WERI-Rb-1 (cell line): ENCODE measurements around the gene SERPINB3.

Source experiments
- DNase-seq: peaks from one replicate; pipeline ENCODE4 v3.0.0-alpha.2; 2020
- H3K27ac ChIP-seq: fragments of 250-450 bp; sonication (Bioruptor Pico); 2 replicates; pipeline ENCODE4 v1.5.1; 2020; ENCODE audit warnings: mild to moderate bottlenecking, moderate library complexity
- H3K27me3 ChIP-seq: fragments of 250-450 bp; sonication (Bioruptor Pico); 2 replicates; pipeline ENCODE4 v1.5.1; 2021; ENCODE audit warnings: mild to moderate bottlenecking, low read depth, moderate library complexity; ENCODE audit not compliant: insufficient read depth, severe bottlenecking
- H3K36me3 ChIP-seq: fragments of 250-450 bp; sonication (Bioruptor Pico); 2 replicates; pipeline ENCODE4 v1.5.1; 2020; ENCODE audit warnings: mild to moderate bottlenecking, moderate library complexity
- H3K4me3 ChIP-seq: 2 replicates; pipeline ENCODE4 v1.5.1; 2011; ENCODE audit warnings: low read depth, mild to moderate bottlenecking, control low read depth, low read length
- H3K9me3 ChIP-seq: fragments of 250-450 bp; sonication (Bioruptor Pico); 2 replicates; pipeline ENCODE4 v1.5.1; 2021; ENCODE audit warnings: mild to moderate bottlenecking, moderate library complexity; ENCODE audit not compliant: severe bottlenecking
- CTCF ChIP-seq: IDR thresholded peaks from 2 replicates; pipeline ENCODE4 v1.5.1; 2011; ENCODE audit warnings: low read depth, mild to moderate bottlenecking, control low read depth, inconsistent platforms, low read length

The SERPINB3 gene

GRCh38 chr18:63700501-63700900 is 38.8 kb upstream of the SERPINB3 start:
- no peaks in the 10 kb centered on the region for H3K36me3 ChIP-seq
- no peaks in the 10 kb centered on the region for H3K27me3 ChIP-seq
- H3K4me3 ChIP-seq = no peak overlapping the region
- no peaks in the 10 kb centered on the region for H3K9me3 ChIP-seq
- TF ChIP-seq CTCF = no peak
- H3K27ac ChIP-seq = no peak overlapping the region
- no peak for DNase-seq

GRCh38 chr18:63697097-63697660 is 35.5 kb upstream of the SERPINB3 start:
- H3K9me3 ChIP-seq = no peaks in the 10 kb centered on the region
- H3K36me3 ChIP-seq = no peaks in the 10 kb centered on the region
- no peak overlapping the region for H3K4me3 ChIP-seq
- H3K27me3 ChIP-seq = no peaks in the 10 kb centered on the region
- DNase-seq = no peak
- no peak overlapping the region for H3K27ac ChIP-seq
- TF ChIP-seq CTCF = no peak

GRCh38 chr18:63689064-63689463 is 27.4 kb upstream of the SERPINB3 start:
- no peak overlapping the region for H3K4me3 ChIP-seq
- DNase-seq = no peak

GRCh38 chr18:63686871-63687270 is 25.2 kb upstream of the SERPINB3 start:
- Histone ChIP-seq H3K27ac (no peak overlapping the region), H3K27me3 (no peaks in the 10 kb centered on the region), H3K4me3 (no peak overlapping the region), H3K36me3 (no peaks in the 10 kb centered on the region), H3K9me3 (no peaks in the 10 kb centered on the region)
- DNase-seq = no peak
- TF ChIP-seq CTCF = no peak

More at GRCh38 chr18:63689064-63689463, 27.4 kb upstream of the SERPINB3 start:
- Histone ChIP-seq H3K36me3 (no peaks in the 10 kb centered on the region), H3K27me3 (no peaks in the 10 kb centered on the region), H3K27ac (no peak overlapping the region), H3K9me3 (no peaks in the 10 kb centered on the region)
- TF ChIP-seq CTCF = no peak

GRCh38 chr18:63684718-63685117 is 23.0 kb upstream of the SERPINB3 start:
- no peaks in the 10 kb centered on the region for H3K36me3 ChIP-seq
- H3K27me3 ChIP-seq = no peaks in the 10 kb centered on the region
- H3K4me3 ChIP-seq = no peak overlapping the region
- H3K27ac ChIP-seq = no peak overlapping the region
- no peak for DNase-seq
- no peak for TF ChIP-seq CTCF
- H3K9me3 ChIP-seq = no peaks in the 10 kb centered on the region

- Histone ChIP-seq H3K4me3 (no peak overlapping the region), H3K27me3 (no peaks in the 10 kb centered on the region), H3K9me3 (no peaks in the 10 kb centered on the region), H3K27ac (no peak overlapping the region), H3K36me3 (no peaks in the 10 kb centered on the region)
- TF ChIP-seq CTCF = no peak
- no peak for DNase-seq
Observed at GRCh38 chr18:63683890-63684289, 22.2 kb upstream of the SERPINB3 start.
